SK-N-SH (cell line): Measurements from ENCODE around the gene BCL2L11.

Source experiments
- ELF1 ChIP-seq: IDR thresholded peaks from 2 replicates; pipeline ENCODE4 v1.4.0; 2012
- EP300 ChIP-seq, 2 experiments: IDR thresholded peaks; 2 replicates each; pipeline versions ENCODE4 v1.4.0 to v1.6.1; 2012; ENCODE audit warnings: borderline replicate concordance in 1 of 2, low read depth in 1 of 2, low read length in 1 of 2
- EZH2phosphoT487 ChIP-seq: fragments of 200-600 bp; sonication (generic); IDR thresholded peaks from 2 replicates; pipeline ENCODE4 v1.6.1; 2017; ENCODE audit warnings: low read depth, mixed run types, mild to moderate bottlenecking, antibody characterized with exemption, moderate library complexity, borderline replicate concordance
- POLR2AphosphoS5 ChIP-seq: IDR thresholded peaks from 2 replicates; pipeline ENCODE4 v1.6.1; 2012; ENCODE audit warnings: low read depth, low read length
- RFX5 ChIP-seq: IDR thresholded peaks from 2 replicates; pipeline ENCODE4 v1.6.1; 2012; ENCODE audit warnings: mild to moderate bottlenecking, improper control_type of control experiment, low read length
- TAF1 ChIP-seq: IDR thresholded peaks from 2 replicates; pipeline ENCODE4 v1.6.1; 2012; ENCODE audit warnings: low read depth, mild to moderate bottlenecking, low read length, moderate library complexity, borderline replicate concordance
- TCF12 ChIP-seq: IDR thresholded peaks from 2 replicates; pipeline ENCODE4 v1.4.0; 2012
- YY1 ChIP-seq: IDR thresholded peaks from 2 replicates; pipeline ENCODE4 v1.4.0; 2012; ENCODE audit warnings: low read depth, mild to moderate bottlenecking
- TF ChIP-seq, protein P1 (sequence below): fragments of 200-600 bp; sonication (generic); IDR thresholded peaks from 2 replicates; pipeline ENCODE4 v1.6.1; 2017; ENCODE audit warnings: antibody characterized with exemption, mild to moderate bottlenecking, moderate library complexity
- TF ChIP-seq, protein P2 (sequence below): IDR thresholded peaks from 2 replicates; pipeline ENCODE4; 2012
- TF ChIP-seq, protein P3 (sequence below): IDR thresholded peaks from 2 replicates; pipeline ENCODE4 v1.4.0; 2012; ENCODE audit warnings: low read depth
- TF ChIP-seq, protein P4 (sequence below): IDR thresholded peaks from 2 replicates; pipeline ENCODE4 v1.6.1; 2012; ENCODE audit warnings: mild to moderate bottlenecking, low read depth, low read length, moderate library complexity
- TF ChIP-seq, protein P5 (sequence below): fragments of 150-350 bp; IDR thresholded peaks from 2 replicates; pipeline ENCODE4 v1.6.1; 2017; ENCODE audit warnings: antibody characterized with exemption, low read length, low read depth, borderline replicate concordance

DNA sequence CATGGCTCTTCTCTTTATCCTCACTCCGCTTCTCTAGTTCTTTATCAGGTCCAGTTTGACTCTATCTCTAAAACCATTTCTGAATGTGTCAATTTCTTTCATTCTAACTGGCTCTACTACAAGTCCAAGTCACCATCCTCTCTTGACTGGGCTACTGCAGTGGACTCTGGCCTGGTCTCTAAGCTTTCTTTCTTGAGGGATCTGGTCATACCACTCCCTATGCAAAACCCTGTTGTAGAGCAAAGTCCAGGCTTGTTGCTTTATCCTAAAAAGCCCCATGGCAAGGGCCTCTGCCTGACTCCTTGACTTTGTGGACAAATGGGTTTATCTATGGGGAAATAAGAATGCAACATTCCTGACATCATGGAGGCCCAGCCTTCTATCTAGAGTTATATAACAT, 87.1 kb downstream of the BCL2L11 start:
- TF ChIP-seq YY1 (no peak), ELF1 (no peak), TCF12 (no peak), EZH2phosphoT487 (no peak), EP300 (IDR thresholded peaks at IDR 0.05; ENCODE audit: borderline replicate concordance in 1 of 2, low read depth in 1 of 2, low read length in 1 of 2) (no peak), POLR2AphosphoS5 (no peak), RFX5 (no peak), TAF1 (no peak)
- TF ChIP-seq, protein P1, sequence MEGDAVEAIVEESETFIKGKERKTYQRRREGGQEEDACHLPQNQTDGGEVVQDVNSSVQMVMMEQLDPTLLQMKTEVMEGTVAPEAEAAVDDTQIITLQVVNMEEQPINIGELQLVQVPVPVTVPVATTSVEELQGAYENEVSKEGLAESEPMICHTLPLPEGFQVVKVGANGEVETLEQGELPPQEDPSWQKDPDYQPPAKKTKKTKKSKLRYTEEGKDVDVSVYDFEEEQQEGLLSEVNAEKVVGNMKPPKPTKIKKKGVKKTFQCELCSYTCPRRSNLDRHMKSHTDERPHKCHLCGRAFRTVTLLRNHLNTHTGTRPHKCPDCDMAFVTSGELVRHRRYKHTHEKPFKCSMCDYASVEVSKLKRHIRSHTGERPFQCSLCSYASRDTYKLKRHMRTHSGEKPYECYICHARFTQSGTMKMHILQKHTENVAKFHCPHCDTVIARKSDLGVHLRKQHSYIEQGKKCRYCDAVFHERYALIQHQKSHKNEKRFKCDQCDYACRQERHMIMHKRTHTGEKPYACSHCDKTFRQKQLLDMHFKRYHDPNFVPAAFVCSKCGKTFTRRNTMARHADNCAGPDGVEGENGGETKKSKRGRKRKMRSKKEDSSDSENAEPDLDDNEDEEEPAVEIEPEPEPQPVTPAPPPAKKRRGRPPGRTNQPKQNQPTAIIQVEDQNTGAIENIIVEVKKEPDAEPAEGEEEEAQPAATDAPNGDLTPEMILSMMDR, result no peak
- TF ChIP-seq, protein P2, sequence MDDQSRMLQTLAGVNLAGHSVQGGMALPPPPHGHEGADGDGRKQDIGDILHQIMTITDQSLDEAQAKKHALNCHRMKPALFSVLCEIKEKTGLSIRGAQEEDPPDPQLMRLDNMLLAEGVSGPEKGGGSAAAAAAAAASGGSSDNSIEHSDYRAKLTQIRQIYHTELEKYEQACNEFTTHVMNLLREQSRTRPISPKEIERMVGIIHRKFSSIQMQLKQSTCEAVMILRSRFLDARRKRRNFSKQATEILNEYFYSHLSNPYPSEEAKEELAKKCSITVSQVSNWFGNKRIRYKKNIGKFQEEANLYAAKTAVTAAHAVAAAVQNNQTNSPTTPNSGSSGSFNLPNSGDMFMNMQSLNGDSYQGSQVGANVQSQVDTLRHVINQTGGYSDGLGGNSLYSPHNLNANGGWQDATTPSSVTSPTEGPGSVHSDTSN, result no peak
- TF ChIP-seq, protein P3, sequence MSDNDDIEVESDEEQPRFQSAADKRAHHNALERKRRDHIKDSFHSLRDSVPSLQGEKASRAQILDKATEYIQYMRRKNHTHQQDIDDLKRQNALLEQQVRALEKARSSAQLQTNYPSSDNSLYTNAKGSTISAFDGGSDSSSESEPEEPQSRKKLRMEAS, result no peak
- TF ChIP-seq, protein P4, sequence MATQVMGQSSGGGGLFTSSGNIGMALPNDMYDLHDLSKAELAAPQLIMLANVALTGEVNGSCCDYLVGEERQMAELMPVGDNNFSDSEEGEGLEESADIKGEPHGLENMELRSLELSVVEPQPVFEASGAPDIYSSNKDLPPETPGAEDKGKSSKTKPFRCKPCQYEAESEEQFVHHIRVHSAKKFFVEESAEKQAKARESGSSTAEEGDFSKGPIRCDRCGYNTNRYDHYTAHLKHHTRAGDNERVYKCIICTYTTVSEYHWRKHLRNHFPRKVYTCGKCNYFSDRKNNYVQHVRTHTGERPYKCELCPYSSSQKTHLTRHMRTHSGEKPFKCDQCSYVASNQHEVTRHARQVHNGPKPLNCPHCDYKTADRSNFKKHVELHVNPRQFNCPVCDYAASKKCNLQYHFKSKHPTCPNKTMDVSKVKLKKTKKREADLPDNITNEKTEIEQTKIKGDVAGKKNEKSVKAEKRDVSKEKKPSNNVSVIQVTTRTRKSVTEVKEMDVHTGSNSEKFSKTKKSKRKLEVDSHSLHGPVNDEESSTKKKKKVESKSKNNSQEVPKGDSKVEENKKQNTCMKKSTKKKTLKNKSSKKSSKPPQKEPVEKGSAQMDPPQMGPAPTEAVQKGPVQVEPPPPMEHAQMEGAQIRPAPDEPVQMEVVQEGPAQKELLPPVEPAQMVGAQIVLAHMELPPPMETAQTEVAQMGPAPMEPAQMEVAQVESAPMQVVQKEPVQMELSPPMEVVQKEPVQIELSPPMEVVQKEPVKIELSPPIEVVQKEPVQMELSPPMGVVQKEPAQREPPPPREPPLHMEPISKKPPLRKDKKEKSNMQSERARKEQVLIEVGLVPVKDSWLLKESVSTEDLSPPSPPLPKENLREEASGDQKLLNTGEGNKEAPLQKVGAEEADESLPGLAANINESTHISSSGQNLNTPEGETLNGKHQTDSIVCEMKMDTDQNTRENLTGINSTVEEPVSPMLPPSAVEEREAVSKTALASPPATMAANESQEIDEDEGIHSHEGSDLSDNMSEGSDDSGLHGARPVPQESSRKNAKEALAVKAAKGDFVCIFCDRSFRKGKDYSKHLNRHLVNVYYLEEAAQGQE, result no peak
- TF ChIP-seq, protein P5, sequence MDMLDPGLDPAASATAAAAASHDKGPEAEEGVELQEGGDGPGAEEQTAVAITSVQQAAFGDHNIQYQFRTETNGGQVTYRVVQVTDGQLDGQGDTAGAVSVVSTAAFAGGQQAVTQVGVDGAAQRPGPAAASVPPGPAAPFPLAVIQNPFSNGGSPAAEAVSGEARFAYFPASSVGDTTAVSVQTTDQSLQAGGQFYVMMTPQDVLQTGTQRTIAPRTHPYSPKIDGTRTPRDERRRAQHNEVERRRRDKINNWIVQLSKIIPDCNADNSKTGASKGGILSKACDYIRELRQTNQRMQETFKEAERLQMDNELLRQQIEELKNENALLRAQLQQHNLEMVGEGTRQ, result no peak
